GM21515 (cell line): Measurements from ENCODE around the gene SMARCE1.
"Not testable (repeated sequence)": the region's sequence is repeated elsewhere in the genome, so short reads cannot be mapped to it uniquely, and the experiment has no call there.

Experiments used
- ATAC-seq: cut with Tn5 transposase; IDR thresholded peaks from one replicate; pipeline ENCODE4 v1.9.1; 2021; ENCODE audit not compliant: unreplicated experiment

SMARCE1 gene

GRCh38 chr17:40586264-40586663, 61.4 kb downstream of the SMARCE1 start:
- not testable (repeated sequence) for ATAC-seq

DNA sequence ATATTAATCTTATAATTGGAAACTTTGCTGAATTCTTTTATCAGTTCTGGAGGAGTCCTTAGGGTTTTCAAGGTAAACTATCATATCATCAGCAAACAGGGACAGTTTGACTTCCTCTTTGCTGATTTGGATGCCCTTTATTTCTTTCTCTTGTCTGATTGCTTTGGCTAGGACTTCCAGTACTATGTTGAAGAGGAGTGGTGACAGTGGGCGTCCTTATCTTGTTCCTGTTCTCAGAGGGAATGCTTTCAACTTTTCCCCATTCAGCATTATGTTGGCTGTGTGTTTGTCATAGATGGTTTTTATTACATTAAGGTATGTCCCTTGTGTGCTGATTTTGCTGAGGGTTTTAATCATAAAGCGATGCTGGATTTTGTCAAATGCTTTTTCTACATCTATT, 62.7 kb downstream of the SMARCE1 start:
- ATAC-seq: not testable (repeated sequence)

GRCh38 chr17:40582328-40582901, 65.2 kb downstream of the SMARCE1 start:
- ATAC-seq: peak; percentile 76

- no peak for ATAC-seq
These were observed 67.5 kb downstream of the SMARCE1 start for GRCh38 chr17:40580140-40580539.

GRCh38 chr17:40579471-40579870, 68.1 kb downstream of the SMARCE1 start:
- ATAC-seq: no peak

- peak; percentile 48 for ATAC-seq
These were observed 70.0 kb downstream of the SMARCE1 start for GRCh38 chr17:40577611-40578065.

GRCh38 chr17:40576113-40576740, 71.4 kb downstream of the SMARCE1 start:
- no peak for ATAC-seq
